ENCODE data around the gene IFFO2.
"Not testable (repeated sequence)": the region's sequence is repeated elsewhere in the genome, so short reads cannot be mapped to it uniquely, and the experiment has no call there.

The IFFO2 gene

GRCh38 chr1:18874600-18874999, 81.9 kb downstream of the IFFO2 start:
- no peak for DNase-seq (ENCODE audit: low spot score)

DNA sequence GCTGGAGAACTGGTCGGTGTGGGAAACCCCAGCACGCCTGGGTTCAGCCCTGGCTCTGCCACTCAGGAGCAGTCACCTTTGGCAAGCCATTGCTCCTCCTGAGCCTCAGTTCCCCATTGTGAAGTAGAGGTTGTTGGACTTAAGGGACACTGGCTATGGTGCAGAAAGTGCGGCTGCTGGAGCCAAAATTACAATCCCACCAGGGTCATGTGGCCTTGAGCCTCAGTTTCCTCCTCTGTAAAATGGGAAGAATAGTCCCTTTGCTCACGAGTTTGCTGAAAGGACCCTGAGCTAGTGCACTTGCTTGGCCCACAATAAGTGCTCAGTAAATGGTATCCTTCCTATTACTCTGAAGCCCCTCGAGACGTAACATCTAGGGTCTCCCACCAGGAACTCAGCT, 82.4 kb downstream of the IFFO2 start:
- DNase-seq (ENCODE audit: low spot score), result no peak

DNA sequence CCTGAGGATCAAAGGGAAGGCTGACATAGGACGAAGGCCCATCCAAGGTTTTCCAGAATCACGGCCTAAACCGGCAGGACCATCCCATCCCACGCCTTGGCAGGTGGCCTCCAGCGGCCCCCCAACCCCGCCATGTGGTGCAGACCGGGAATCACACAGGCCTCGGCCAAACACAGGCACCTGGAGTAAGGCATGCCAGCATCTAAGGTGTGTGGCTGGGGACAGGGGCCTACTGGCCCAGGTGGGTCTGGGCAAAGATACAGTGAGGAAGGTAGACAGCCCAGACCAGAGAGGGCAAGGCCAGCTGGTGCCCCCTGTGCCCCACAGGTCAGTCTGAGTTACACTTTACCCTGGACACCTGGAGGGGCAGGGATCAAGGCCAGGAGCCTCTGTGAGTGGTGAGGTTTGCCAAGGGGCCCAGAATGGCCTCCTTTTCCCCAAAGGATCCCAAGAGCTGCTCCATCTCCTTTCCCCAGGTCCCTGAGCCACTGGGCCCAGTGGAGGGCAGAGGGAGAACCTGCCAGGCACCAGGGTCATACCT, 84.3 kb downstream of the IFFO2 start:
- no peak for DNase-seq (ENCODE audit: low spot score)

- no peak for DNase-seq (ENCODE audit: low spot score)
These were observed 84.9 kb downstream of the IFFO2 start for GRCh38 chr1:18871401-18872070.

DNA sequence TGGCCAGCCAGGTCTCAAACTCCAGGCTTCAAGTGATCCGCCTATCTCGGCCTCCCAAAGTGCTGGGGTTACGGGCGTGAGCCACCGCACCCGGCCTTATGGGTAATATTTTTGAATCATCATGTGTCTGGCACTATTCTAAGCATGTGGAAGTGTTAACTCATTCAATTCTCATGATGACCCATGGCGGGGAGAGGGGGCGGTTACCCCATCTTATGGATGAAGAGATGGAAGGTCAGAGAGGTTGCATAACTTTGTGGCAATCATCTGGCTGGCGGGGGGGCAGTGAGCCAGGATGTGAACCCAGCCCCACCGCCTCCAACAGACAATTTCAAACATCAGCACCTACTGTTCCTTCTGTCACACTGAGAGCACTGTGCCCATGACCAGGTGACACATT, 85.5 kb downstream of the IFFO2 start:
- DNase-seq (ENCODE audit: low spot score), result no peak

DNA sequence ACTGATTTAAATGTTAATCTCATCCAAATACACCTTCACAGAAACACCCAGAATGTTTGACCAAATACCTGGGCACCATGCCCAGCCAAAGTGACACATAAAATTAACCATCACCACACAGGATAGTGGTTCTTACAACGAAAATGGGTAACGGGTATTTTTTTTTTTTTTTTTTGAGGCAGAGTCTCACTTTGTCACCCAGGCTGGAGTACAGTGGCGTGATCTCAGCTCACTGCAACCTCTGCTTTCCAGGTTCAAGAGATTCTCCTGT, 85.9 kb downstream of the IFFO2 start:
- not testable (repeated sequence) for DNase-seq (ENCODE audit: low spot score)

DNA sequence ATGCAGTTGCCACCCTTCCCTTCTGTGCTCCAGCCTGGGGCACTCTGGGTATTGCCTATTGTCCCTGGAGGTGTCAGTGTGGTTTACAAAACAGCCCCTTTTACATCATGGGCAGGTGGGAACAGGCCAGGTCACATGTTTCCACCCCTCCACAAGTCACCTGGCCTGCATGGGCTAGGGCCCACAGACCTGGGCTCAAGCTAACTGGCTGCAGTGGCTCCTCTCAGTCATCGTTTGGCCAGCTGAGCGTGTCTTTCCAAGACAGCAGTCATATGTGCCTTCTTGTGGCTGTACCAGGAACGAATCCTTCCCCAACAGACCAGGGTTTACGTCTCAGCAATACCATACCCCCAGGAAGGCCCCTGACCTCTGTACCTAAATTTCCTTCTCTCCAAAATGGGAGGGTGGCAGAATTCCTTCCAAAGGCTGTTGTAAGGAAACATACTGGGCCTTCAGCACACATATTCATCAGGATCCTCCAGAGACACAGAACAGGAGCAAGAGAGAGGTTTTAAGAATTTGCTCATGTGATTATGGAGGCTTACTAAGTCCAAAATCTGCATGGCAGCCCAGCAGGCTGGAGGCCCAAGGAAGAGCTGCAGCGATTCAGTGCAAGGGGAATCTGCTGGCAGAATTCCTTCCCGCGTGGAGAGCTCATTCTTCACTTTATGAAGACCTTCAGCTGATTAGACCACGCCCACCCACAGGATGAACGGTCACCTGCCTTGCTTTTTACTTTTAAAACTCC, 86.5 kb downstream of the IFFO2 start:
- DNase-seq (ENCODE audit: low spot score), result no peak

DNA sequence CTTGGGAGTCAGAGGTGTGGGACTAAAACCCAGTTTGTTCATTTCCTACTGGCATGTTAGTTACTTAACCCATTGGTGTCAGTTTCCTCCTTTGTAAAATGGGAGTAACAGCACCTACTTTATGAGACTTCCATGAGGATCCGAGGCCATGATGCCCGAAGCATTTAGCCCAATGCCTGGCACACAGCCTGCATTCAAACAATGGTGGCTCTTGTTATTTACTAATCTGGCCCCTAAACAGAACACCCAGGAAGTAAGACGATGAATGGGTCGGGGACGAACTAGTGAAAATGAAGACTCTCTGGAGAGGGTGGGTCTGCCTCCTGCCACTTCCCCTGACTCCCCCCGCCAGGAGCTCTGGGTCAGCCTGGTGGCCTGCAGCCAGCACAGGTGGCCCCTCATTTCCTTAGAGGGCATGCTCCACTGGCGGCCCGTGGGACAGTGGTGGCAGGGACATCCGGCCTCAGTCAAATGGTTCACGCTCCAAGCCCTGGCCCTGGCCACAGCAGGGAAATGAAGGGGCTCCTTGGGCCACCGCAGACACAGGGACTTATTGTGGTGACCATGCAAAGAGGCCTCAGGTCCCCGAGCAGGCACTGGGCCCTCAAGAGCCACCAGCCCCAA, 87.6 kb downstream of the IFFO2 start:
- DNase-seq (ENCODE audit: low spot score), result peak; percentile 62

DNA sequence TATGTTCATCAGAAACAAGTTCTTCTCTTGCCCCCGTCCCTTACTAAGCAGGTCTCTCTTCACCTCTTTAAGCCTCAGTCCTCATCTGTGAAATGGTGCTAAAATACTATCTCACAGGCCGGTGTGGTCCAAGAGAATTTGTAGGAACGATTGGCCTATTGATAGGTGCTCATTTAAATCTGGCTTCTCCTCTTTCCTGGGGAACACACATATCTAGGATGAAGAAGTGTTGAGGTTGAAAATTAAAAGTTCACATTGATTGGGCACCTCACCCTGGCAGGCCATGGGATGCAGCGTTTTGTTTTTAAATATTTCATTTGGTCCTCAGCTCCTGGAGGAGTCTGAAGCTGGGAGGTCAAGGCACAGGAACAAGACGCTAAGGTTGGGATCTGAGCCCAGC, 88.1 kb downstream of the IFFO2 start:
- no peak for DNase-seq (ENCODE audit: low spot score)

- DNase-seq (ENCODE audit: low spot score), result no peak
These were observed 89.6 kb downstream of the IFFO2 start for GRCh38 chr1:18866846-18867245.

- no peak for DNase-seq (ENCODE audit: low spot score)
These were observed 90.2 kb downstream of the IFFO2 start for GRCh38 chr1:18866314-18866713.

GRCh38 chr1:18865176-18865575, 91.3 kb downstream of the IFFO2 start:
- no peak for DNase-seq (ENCODE audit: low spot score)

DNA sequence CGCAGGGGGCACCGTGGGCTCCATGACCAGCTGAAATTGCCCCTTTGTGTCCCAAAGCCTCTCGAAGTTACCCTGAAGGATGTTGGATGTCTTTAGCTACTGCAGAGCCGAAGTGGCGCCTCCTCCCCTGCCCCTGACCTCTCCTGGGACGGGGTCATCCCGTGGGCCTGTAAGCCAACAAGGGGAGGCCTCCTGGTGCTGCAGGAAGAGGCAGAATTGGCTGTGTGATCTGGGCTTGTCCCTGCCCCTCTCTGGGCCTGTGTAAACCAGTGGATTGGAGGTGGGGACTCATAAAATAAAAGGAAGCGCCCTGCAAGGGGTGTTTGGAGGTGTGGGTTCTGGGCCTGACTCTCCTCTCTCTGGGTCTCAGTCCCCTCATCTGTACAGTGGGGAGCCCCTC, 94.9 kb downstream of the IFFO2 start:
- no peak for DNase-seq (ENCODE audit: low spot score)

- DNase-seq (ENCODE audit: low spot score), result no peak
These were observed 95.4 kb downstream of the IFFO2 start for GRCh38 chr1:18861082-18861481.

- DNase-seq (ENCODE audit: low spot score), result no peak
These were observed 96.9 kb downstream of the IFFO2 start, which contains the start of gene TAS1R2 for GRCh38 chr1:18859560-18859959. Gene TAS1R2 (minus strand): TSS chr1:18859660. CDS start chr1:18859660, 0 bp downstream.

DNA sequence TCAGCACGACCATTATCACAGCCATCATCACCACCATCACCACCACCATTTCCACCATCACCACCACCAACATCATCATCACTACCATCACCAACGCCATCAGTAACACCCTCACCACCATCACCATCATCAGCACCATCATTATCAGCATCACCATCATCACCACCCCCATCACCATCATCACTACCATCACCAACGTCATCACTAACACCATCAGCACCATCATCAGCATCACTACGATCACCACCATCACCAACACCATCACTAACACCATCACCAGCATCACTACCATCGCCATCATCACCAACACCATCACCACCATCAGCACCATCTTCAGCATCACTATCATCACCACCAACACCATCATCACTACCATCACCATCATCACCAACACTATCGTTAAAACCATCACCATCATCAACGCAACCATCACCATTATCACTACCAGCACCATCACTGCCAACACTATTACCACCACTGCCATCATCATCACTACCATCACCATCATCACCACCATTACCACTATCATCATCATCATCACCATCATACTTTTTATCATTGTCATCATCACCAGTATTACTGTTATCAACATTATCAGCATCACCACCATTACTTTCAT, 98.3 kb downstream of the IFFO2 start:
- DNase-seq (ENCODE audit: low spot score), result no peak

- no peak for DNase-seq (ENCODE audit: low spot score)
These were observed 100.0 kb downstream of the IFFO2 start for GRCh38 chr1:18856435-18856834.

- DNase-seq (ENCODE audit: low spot score), result no peak
These were observed 100.9 kb downstream of the IFFO2 start for GRCh38 chr1:18855573-18855972.

DNA sequence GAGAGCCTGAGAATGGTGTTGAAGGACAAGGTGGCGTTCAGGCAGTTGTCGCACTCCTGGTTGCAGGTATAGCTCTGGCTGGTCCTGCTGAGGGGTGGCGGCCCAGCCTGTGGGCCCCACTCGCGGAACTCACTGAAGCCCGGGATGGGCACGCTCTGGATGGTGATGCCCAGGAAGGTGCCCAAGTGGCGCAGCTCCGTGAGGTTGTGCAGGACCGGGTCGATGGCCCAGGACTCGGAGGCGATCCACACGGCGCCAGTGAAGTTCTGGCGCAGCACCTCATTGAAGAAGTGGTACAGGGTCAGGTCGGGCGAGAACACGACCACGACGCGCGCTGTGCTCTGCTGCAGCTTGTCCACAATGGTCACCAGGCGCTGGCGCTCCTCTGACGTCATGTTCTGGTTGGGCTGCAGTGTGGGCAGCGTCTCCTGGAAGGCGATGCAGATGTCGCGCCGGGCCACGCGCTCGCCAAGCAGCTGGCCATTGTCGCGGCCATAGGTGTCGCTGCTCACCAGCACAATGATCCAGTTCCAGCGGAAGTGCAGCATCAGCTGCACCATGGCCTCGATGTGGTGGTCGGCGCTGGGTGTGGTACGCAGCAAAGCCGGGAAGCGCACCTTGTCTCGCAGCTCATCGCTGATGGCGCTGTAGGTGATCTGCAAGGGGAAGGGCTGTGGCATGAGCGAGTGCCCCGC, 102.0 kb downstream of the IFFO2 start:
- no peak for DNase-seq (ENCODE audit: low spot score)

Data from globus pallidus (tissue), 1 donor.